Measurements from ENCODE around the gene C11orf16.

GRCh38 chr11:8914661-8915018, 18.1 kb downstream of the C11orf16 start:
- no peak for TF ChIP-seq NFRKB (IDR thresholded peaks at IDR 0.05)
- no peak for TF ChIP-seq FOXA1 (IDR thresholded peaks at IDR 0.05)
- TF ChIP-seq SP1 (IDR thresholded peaks at IDR 0.05): no peak
- TF ChIP-seq TARDBP (IDR thresholded peaks at IDR 0.05): no peak
- TF ChIP-seq FOXK2 (IDR thresholded peaks at IDR 0.05): no peak
- no peak for TF ChIP-seq PKNOX1 (IDR thresholded peaks at IDR 0.05)
- no peak for TF ChIP-seq ZNF384 (IDR thresholded peaks at IDR 0.05)
- TF ChIP-seq SUZ12 (IDR thresholded peaks at IDR 0.05): no peak
- TF ChIP-seq CTBP1 (IDR thresholded peaks at IDR 0.05; ENCODE audit: borderline replicate concordance): no peak
- TF ChIP-seq ELF4 (IDR thresholded peaks at IDR 0.05): no peak
- TF ChIP-seq ARNT (IDR thresholded peaks at IDR 0.05): no peak
- no peak for TF ChIP-seq FOXM1 (IDR thresholded peaks at IDR 0.05; ENCODE audit: borderline replicate concordance)
- no peak for TF ChIP-seq BHLHE40 (IDR thresholded peaks at IDR 0.05; ENCODE audit: borderline replicate concordance)
- no peak for TF ChIP-seq LEF1 (IDR thresholded peaks at IDR 0.05; ENCODE audit: borderline replicate concordance)

Measured in HEK293T (cell line).